HepG2 (cell line): Measurements from ENCODE around the gene DGUOK.

ENCODE experiments used
- CEBPB ChIP-seq: IDR thresholded peaks from 2 replicates; pipeline ENCODE4 v1.6.1; 2011; ENCODE audit warnings: low read depth, low read length, improper control_type of control experiment, borderline replicate concordance
- CTCF ChIP-seq: sonication (generic); formaldehyde crosslinking; IDR thresholded peaks from 2 replicates; pipeline ENCODE4 v1.5.0; 2020; ENCODE audit warnings: mild to moderate bottlenecking, missing genetic modification reagents, moderate library complexity
- MXD1 ChIP-seq: sonication (generic); formaldehyde crosslinking; IDR thresholded peaks from 2 replicates; pipeline ENCODE4 v1.4.0; 2020; ENCODE audit warnings: mild to moderate bottlenecking, missing genetic modification reagents
- SIX1 ChIP-seq: sonication (generic); formaldehyde crosslinking; IDR thresholded peaks from 2 replicates; pipeline ENCODE4 v1.4.0; 2020; ENCODE audit warnings: missing genetic modification reagents, borderline replicate concordance
- ZNF766 ChIP-seq: sonication (generic); formaldehyde crosslinking; IDR thresholded peaks from 2 replicates; pipeline ENCODE4 v1.5.0; 2020; ENCODE audit warnings: missing genetic modification reagents, borderline replicate concordance

GRCh38 chr2:73877071-73877802 is 49.4 kb upstream of the DGUOK start:
- TF ChIP-seq SIX1 (CRISPR knock-in tag), result no peak
- no peak for TF ChIP-seq CEBPB
- no peak for TF ChIP-seq MXD1 (CRISPR knock-in tag)
- no peak for TF ChIP-seq ZNF766 (CRISPR knock-in tag)
- no peak for TF ChIP-seq CTCF
